ENCODE data around the gene AMH.

- TF ChIP-seq POLR2AphosphoS5 (IDR thresholded peaks at IDR 0.05): no peak
- TF ChIP-seq CTCF (IDR thresholded peaks at IDR 0.05): no peak
- TF ChIP-seq POLR2A (IDR thresholded peaks at IDR 0.05): no peak
These were observed 4.6 kb upstream of the AMH start for GRCh38 chr19:2244486-2244885.

Data from upper lobe of left lung (tissue), 4 donors.